NCI-H82 treated with DMSO at 0.1 percent for 48 hours (cell line): Measurements from ENCODE around the gene MCHR1.

Experiments
- DNase-seq: peaks from one replicate; lab custom pipeline; 2025; ENCODE audit not compliant: unreplicated experiment; lab: John Stamatoyannopoulos, UW

Gene MCHR1

GRCh38 chr22:40723396-40723933, 44.2 kb downstream of the MCHR1 start:
- DNase-seq: no peak

- DNase-seq: no peak
Observed at GRCh38 chr22:40726514-40726913, 47.2 kb downstream of the MCHR1 start.

- DNase-seq: no peak
Observed at GRCh38 chr22:40727070-40727963, 48.0 kb downstream of the MCHR1 start.

- no peak for DNase-seq
Observed at GRCh38 chr22:40727964-40728615, 48.8 kb downstream of the MCHR1 start.

GRCh38 chr22:40728731-40729189, 49.5 kb downstream of the MCHR1 start:
- no peak for DNase-seq

- DNase-seq: no peak
Observed at GRCh38 chr22:40729284-40729683, 50.0 kb downstream of the MCHR1 start.
